ENCODE results near the gene AVP. TPM values are rescaled to one million over a fixed set of nuclear protein-coding genes. Genes with fewer than 3 reads are reported as not detected.

AVP gene
- total RNA-seq, 4 donors from 2014 or later = not detected

- no peaks in the 10 kb centered on the region for H3K27me3 ChIP-seq
- no peak for DNase-seq
- intact Hi-C loops (cut with DNase I; ENCODE audit: low total_unique reads) = no loop called here
Measured at GRCh38 chr20:3047486-3048419, 36.8 kb downstream of the AVP start.

DNA sequence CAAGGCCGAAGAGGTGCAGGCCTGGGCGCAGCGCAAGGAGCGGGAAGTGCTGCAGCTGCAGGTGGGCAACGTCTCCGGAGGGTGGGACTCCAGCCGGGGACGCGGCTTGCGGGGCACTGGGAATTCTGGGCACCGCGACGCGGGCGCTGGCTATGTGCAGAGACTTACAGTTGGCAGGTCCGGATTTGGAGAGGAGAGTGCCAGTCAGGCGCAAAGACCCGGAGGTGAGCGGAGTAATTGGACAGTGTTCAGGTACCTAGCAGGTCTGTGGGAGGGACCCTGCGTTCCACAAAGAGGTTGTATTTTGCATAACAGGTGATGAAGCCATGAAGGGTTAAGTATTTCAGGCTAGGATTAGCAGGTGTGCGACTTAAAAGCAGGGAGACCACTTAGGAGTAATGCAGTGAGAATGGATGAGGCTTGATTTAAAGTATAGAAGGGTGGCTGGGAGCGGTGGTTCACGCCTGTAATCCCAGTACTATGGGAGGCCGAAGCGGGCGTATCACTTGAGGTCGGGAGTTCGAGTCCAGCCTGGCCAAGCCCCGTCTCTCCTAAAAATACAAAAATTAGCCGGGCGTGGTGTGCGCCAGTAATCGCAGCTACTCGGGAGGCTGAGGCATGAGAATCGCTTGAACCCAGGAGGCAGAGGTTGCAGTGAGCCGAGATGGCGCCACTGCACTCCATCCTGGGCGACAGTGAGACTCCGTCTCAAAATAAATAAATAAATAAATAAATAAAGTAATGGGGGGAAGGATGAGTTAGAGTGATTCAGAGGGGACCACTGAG, 37.7 kb downstream of the AVP start:
- peaks cover 0 to 8% of the 10 kb centered on the region in 2 donors for H3K4me1 ChIP-seq
- peak overlapping the region; percentile 92 to 95 for H3K27ac ChIP-seq
- H3K9me3 ChIP-seq = no peaks in the 10 kb centered on the region
- H3K36me3 ChIP-seq = no peaks in the 10 kb centered on the region
- TF ChIP-seq POLR2A (IDR thresholded peaks at IDR 0.05) (no peak), CTCF (IDR thresholded peaks at IDR 0.05) (no peak)
- H3K27me3 ChIP-seq = no peaks in the 10 kb centered on the region
- intact Hi-C loops (cut with DNase I; ENCODE audit: low total_unique reads) = no loop called here
- H3K4me3 ChIP-seq = peak overlapping the region; percentile 76 to 80
- DNase-seq = no peak

More at GRCh38 chr20:3047486-3048419, 36.8 kb downstream of the AVP start:
- Histone ChIP-seq H3K4me3 (no peak overlapping the region), H3K27ac (no peak overlapping the region), H3K36me3 (no peaks in the 10 kb centered on the region), H3K9me3 (no peaks in the 10 kb centered on the region), H3K4me1 (peaks cover 0 to 8% of the 10 kb centered on the region in 2 donors)
- no peak for TF ChIP-seq CTCF (IDR thresholded peaks at IDR 0.05)
- no peak for TF ChIP-seq POLR2A (IDR thresholded peaks at IDR 0.05)

DNA sequence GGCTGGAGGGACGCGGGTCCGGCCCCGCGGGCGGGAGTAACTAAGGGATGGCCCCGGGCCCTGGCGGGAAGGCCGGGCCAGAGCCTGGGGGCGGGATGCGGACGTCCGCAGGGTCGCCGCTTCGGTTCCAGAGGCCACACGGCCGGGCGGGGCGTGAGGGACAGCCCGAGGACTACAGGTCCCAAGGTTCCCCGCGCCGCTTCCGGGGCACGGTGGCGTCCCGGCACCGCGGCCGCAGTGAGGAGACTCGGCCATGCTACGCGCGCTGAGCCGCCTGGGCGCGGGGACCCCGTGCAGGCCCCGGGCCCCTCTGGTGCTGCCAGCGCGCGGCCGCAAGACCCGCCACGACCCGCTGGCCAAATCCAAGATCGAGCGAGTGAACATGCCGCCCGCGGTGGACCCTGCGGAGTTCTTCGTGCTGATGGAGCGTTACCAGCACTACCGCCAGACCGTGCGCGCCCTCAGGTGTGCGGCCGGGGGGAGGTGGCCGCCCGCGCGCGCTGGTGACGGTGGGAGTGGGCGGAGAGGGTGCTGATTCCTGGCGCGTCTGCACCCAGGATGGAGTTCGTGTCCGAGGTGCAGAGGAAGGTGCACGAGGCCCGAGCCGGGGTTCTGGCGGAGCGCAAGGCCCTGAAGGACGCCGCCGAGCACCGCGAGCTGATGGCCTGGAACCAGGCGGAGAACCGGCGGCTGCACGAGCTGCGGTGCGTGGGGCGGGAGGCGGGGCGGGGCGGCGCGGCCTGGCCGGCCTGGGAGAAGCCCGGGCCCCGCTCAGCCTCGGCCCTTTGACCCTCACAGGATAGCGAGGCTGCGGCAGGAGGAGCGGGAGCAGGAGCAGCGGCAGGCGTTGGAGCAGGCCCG, 38.5 kb downstream of the AVP start, which contains the start of gene MRPS26:
MRPS26 (plus strand) TSS at position 237 of the 861 bp plus-strand sequence; CDS start at position 254, 17 bp downstream.
- intact Hi-C loops (cut with DNase I; ENCODE audit: low total_unique reads) = no loop called here

More for the DNA sequence above, 38.5 kb downstream of the AVP start, which contains the start of gene MRPS26:
- peak; percentile 83 to 86 for DNase-seq
- Histone ChIP-seq H3K36me3 (no peaks in the 10 kb centered on the region), H3K27ac (peak within 1 kb of the TSS; percentile 92 to 95), H3K9me3 (no peaks in the 10 kb centered on the region), H3K27me3 (no peaks in the 10 kb centered on the region), H3K4me3 (peak within 1 kb of the TSS; percentile 76 to 80), H3K4me1 (peaks cover 0 to 8% of the 10 kb centered on the region in 2 donors)
- TF ChIP-seq POLR2A (IDR thresholded peaks at IDR 0.05) (peak in 1 of 2 donors; percentile 77), CTCF (IDR thresholded peaks at IDR 0.05) (peak in 1 of 4 experiments; percentile 4)

All from uterus (tissue), 4 donors.